Measurements from ENCODE around the gene USP36. TPM values are rescaled to one million over a fixed set of nuclear protein-coding genes. Genes with fewer than 3 reads are reported as not detected.

Gene USP36
- total and polyA plus RNA-seq, 4 donors = 8.0 to 20.7 (median 10.5) TPM

DNA sequence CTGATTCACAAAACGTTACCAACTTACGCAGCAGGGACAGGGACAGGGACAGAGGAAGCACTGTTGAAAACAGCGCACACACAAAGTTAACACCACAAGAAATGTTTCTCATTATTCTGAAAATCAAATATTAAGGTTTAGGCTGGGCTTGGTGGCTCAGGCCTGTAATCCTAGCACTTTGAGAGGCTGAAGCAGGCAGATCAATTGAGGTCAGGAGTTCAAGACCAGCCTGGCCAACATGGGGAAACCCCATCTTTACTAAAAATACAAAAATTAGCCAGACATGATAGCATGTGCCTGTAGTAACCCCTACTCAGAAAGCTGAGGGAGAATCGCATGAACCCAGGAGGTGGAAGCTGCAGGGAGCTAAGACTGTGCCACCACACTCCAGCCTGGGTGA, 62.7 kb downstream of the USP36 start:
- Histone ChIP-seq H3K9ac (ENCODE audit: low read depth in 1 of 2, low read length in 2 of 2) (no peak overlapping the region), H3K27ac (ENCODE audit: low read depth in 1 of 2, low read length in 2 of 2) (no peak overlapping the region), H3K36me3 (ENCODE audit: control insufficient read depth in 4 of 4, insufficient read depth in 3 of 4, low read depth in 1 of 4, low read length in 3 of 4) (no peaks in the 10 kb centered on the region), H3K27me3 (ENCODE audit: control insufficient read depth in 4 of 4, insufficient read depth in 4 of 4, low read length in 3 of 4) (no peaks in the 10 kb centered on the region), H3K4me3 (ENCODE audit: low read depth in 1 of 3, low read length in 3 of 3) (no peak overlapping the region), H3K4me1 (ENCODE audit: control insufficient read depth in 4 of 4, insufficient read depth in 4 of 4, low read length in 3 of 4) (peaks cover 0 to 19% (median 16%) of the 10 kb centered on the region in 4 donors), H3K9me3 (ENCODE audit: control insufficient read depth in 4 of 4, low read length in 3 of 4) (no peaks in the 10 kb centered on the region)
- TF ChIP-seq GABPA (IDR thresholded peaks at IDR 0.05 in 1 of 2, conservative IDR thresholded peaks at IDR 0.05 in 1 of 2) (no peak), TAF1 (conservative IDR thresholded peaks at IDR 0.05) (no peak), SP1 (IDR thresholded peaks at IDR 0.05) (no peak), FOXA1 (IDR thresholded peaks at IDR 0.05) (no peak), YY1 (IDR thresholded peaks at IDR 0.05) (no peak), EGR1 (IDR thresholded peaks at IDR 0.05; ENCODE audit: low read depth in 2 of 2) (no peak), RXRA (IDR thresholded peaks at IDR 0.05) (no peak), HNF4G (IDR thresholded peaks at IDR 0.05) (no peak), JUND (IDR thresholded peaks at IDR 0.05) (no peak)
- TF ChIP-seq, protein P1, sequence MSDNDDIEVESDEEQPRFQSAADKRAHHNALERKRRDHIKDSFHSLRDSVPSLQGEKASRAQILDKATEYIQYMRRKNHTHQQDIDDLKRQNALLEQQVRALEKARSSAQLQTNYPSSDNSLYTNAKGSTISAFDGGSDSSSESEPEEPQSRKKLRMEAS (IDR thresholded peaks at IDR 0.05) = no peak
- TF ChIP-seq, protein P2, sequence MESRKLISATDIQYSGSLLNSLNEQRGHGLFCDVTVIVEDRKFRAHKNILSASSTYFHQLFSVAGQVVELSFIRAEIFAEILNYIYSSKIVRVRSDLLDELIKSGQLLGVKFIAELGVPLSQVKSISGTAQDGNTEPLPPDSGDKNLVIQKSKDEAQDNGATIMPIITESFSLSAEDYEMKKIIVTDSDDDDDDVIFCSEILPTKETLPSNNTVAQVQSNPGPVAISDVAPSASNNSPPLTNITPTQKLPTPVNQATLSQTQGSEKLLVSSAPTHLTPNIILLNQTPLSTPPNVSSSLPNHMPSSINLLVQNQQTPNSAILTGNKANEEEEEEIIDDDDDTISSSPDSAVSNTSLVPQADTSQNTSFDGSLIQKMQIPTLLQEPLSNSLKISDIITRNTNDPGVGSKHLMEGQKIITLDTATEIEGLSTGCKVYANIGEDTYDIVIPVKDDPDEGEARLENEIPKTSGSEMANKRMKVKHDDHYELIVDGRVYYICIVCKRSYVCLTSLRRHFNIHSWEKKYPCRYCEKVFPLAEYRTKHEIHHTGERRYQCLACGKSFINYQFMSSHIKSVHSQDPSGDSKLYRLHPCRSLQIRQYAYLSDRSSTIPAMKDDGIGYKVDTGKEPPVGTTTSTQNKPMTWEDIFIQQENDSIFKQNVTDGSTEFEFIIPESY (IDR thresholded peaks at IDR 0.05) = no peak
- TF ChIP-seq, protein P3, sequence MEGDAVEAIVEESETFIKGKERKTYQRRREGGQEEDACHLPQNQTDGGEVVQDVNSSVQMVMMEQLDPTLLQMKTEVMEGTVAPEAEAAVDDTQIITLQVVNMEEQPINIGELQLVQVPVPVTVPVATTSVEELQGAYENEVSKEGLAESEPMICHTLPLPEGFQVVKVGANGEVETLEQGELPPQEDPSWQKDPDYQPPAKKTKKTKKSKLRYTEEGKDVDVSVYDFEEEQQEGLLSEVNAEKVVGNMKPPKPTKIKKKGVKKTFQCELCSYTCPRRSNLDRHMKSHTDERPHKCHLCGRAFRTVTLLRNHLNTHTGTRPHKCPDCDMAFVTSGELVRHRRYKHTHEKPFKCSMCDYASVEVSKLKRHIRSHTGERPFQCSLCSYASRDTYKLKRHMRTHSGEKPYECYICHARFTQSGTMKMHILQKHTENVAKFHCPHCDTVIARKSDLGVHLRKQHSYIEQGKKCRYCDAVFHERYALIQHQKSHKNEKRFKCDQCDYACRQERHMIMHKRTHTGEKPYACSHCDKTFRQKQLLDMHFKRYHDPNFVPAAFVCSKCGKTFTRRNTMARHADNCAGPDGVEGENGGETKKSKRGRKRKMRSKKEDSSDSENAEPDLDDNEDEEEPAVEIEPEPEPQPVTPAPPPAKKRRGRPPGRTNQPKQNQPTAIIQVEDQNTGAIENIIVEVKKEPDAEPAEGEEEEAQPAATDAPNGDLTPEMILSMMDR (IDR thresholded peaks at IDR 0.05; ENCODE audit: low read depth, low read length, missing input control) = no peak
- 55% methylated on average over 4 of the region's 4 CpGs for WGBS
- DNase-seq (ENCODE audit: low spot score) = no peak

DNA sequence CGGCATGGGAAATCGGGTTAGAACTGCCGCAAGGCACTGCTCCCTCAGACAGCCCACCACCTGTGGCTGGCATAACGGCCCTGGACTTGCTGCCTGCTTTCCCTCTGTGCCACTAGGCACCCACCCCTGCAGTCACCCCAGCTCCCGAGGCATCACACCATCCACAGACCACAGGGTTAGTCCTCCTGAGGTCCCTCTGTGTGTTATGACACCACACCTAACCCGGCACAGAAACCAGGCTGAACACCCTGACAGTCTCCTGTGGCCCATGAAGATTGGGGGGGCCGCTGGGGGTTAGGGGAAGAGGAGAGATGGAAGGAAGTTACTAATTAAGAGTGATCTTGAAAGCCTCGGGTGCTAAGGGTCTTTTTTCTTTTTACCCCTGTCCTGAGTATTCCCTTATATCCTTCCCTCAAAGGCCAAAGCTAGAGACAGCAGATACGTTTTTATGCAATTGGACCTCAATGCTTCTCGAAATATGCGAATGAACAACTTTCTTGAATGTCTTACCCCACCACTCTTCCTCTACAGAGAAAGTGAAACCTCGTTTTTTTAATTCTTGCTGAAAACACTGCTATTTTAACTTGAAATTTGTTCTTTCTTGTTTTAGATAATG, 65.5 kb downstream of the USP36 start:
- H3K27me3 ChIP-seq (ENCODE audit: control insufficient read depth in 4 of 4, insufficient read depth in 4 of 4, low read length in 3 of 4) = no peaks in the 10 kb centered on the region
- peak overlapping the region; percentile 23 to 39 for H3K27ac ChIP-seq (ENCODE audit: low read depth in 1 of 2, low read length in 2 of 2)
- H3K4me1 ChIP-seq (ENCODE audit: control insufficient read depth in 4 of 4, insufficient read depth in 4 of 4, low read length in 3 of 4) = peaks cover 0 to 14% (median 13%) of the 10 kb centered on the region in 4 donors
- H3K9me3 ChIP-seq (ENCODE audit: control insufficient read depth in 4 of 4, low read length in 3 of 4) = no peaks in the 10 kb centered on the region
- WGBS = 73% methylated on average over 12 of the region's 12 CpGs
- H3K9ac ChIP-seq (ENCODE audit: low read depth in 1 of 2, low read length in 2 of 2) = peak overlapping the region in 1 of 2 donors; percentile 28
- no peak overlapping the region for H3K4me3 ChIP-seq (ENCODE audit: low read depth in 1 of 3, low read length in 3 of 3)
- TF ChIP-seq RAD21 (IDR thresholded peaks at IDR 0.05) (no peak), JUND (IDR thresholded peaks at IDR 0.05) (no peak)
- no peaks in the 10 kb centered on the region for H3K36me3 ChIP-seq (ENCODE audit: control insufficient read depth in 4 of 4, insufficient read depth in 3 of 4, low read depth in 1 of 4, low read length in 3 of 4)
- no peak for DNase-seq (ENCODE audit: low spot score)

DNA sequence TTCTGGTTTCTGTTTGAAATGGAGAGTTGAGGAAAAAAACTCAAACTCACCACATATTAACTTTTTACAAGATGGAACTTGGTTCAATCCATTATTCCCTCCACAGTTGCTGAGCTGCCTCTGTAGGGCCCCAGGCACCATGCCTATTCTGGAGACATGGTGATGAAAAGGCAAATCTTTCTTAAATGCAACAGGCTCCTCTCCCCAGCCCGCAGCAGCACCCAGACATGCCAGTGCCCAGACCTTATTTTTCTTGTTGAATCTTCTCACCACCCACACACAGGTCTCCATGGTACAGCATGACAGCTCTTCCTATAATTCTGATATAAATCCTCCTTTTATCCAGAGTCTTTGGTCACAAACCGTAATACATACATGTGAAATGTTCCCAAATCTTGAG, 66.2 kb downstream of the USP36 start:
- Histone ChIP-seq H3K27ac (ENCODE audit: low read depth in 1 of 2, low read length in 2 of 2) (peak overlapping the region; percentile 13 to 39), H3K9ac (ENCODE audit: low read depth in 1 of 2, low read length in 2 of 2) (peak overlapping the region in 1 of 2 donors; percentile 9)
- DNase-seq (ENCODE audit: low spot score) = no peak
- TF ChIP-seq HNF4G (IDR thresholded peaks at IDR 0.05) = no peak
- TF ChIP-seq NR2F2 (IDR thresholded peaks at IDR 0.05) = no peak
- no peak for TF ChIP-seq FOXA1 (IDR thresholded peaks at IDR 0.05)
- TF ChIP-seq, protein P4, sequence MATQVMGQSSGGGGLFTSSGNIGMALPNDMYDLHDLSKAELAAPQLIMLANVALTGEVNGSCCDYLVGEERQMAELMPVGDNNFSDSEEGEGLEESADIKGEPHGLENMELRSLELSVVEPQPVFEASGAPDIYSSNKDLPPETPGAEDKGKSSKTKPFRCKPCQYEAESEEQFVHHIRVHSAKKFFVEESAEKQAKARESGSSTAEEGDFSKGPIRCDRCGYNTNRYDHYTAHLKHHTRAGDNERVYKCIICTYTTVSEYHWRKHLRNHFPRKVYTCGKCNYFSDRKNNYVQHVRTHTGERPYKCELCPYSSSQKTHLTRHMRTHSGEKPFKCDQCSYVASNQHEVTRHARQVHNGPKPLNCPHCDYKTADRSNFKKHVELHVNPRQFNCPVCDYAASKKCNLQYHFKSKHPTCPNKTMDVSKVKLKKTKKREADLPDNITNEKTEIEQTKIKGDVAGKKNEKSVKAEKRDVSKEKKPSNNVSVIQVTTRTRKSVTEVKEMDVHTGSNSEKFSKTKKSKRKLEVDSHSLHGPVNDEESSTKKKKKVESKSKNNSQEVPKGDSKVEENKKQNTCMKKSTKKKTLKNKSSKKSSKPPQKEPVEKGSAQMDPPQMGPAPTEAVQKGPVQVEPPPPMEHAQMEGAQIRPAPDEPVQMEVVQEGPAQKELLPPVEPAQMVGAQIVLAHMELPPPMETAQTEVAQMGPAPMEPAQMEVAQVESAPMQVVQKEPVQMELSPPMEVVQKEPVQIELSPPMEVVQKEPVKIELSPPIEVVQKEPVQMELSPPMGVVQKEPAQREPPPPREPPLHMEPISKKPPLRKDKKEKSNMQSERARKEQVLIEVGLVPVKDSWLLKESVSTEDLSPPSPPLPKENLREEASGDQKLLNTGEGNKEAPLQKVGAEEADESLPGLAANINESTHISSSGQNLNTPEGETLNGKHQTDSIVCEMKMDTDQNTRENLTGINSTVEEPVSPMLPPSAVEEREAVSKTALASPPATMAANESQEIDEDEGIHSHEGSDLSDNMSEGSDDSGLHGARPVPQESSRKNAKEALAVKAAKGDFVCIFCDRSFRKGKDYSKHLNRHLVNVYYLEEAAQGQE (IDR thresholded peaks at IDR 0.05) = no peak
- no peak for TF ChIP-seq HNF4A (conservative IDR thresholded peaks at IDR 0.05)
- TF ChIP-seq FOXA2 (IDR thresholded peaks at IDR 0.05) = no peak
- TF ChIP-seq RXRA (IDR thresholded peaks at IDR 0.05) = no peak
- TF ChIP-seq, protein P3 (IDR thresholded peaks at IDR 0.05; ENCODE audit: low read depth, low read length, missing input control) = no peak
- TF ChIP-seq GABPA (IDR thresholded peaks at IDR 0.05 in 1 of 2, conservative IDR thresholded peaks at IDR 0.05 in 1 of 2) = no peak
- TF ChIP-seq YY1 (IDR thresholded peaks at IDR 0.05) = no peak
- no peak for TF ChIP-seq RAD21 (IDR thresholded peaks at IDR 0.05)

More for the DNA sequence above, 66.2 kb downstream of the USP36 start:
- WGBS = 83% methylated on average over 2 of the region's 2 CpGs
- H3K9me3 ChIP-seq (ENCODE audit: control insufficient read depth in 4 of 4, low read length in 3 of 4) = no peaks in the 10 kb centered on the region
- H3K4me1 ChIP-seq (ENCODE audit: control insufficient read depth in 4 of 4, insufficient read depth in 4 of 4, low read length in 3 of 4) = peaks cover 3 to 13% (median 9%) of the 10 kb centered on the region in 4 donors
- no peaks in the 10 kb centered on the region for H3K27me3 ChIP-seq (ENCODE audit: control insufficient read depth in 4 of 4, insufficient read depth in 4 of 4, low read length in 3 of 4)
- H3K36me3 ChIP-seq (ENCODE audit: control insufficient read depth in 4 of 4, insufficient read depth in 3 of 4, low read depth in 1 of 4, low read length in 3 of 4) = no peaks in the 10 kb centered on the region
- H3K4me3 ChIP-seq (ENCODE audit: low read depth in 1 of 3, low read length in 3 of 3) = no peak overlapping the region
